Posterior vena cava (tissue), 2 donors: Measurements from ENCODE around the gene ST6GALNAC6. TPM values are rescaled to one million over a fixed set of nuclear protein-coding genes. Genes with fewer than 3 reads are reported as not detected.

ENCODE experiments used
- DNase-seq: peaks from one replicate; pipeline ENCODE4 v3.0.0-alpha.2; 2020; ENCODE audit warnings: low spot score
- intact Hi-C, 2 donors: fragments of 100-400 bp; cut with DNase I; formaldehyde crosslinking; loops; one replicate each; pipeline versions ENCODE4 v1.14.1 to v1.14.2; 2022 to 2023
- total RNA-seq, 2 donors: library from RNA; stranded (reverse); fragmentation: NEBNext Ultra II Directional; extraction: Animal tissue kit (Norgen Biotek cat#: 25700); gene quantifications; one replicate each; pipeline ENCODE4 v1.2.1, GENCODE V29; 2021
- donor health status: DM: yes; HTN: yes; CAD: no.
- donor health status: DM: yes; HTN: yes; CAD: no.

ST6GALNAC6 gene
- total RNA-seq, 2 donors from 2014 or later = 74.8 to 102 TPM

DNA sequence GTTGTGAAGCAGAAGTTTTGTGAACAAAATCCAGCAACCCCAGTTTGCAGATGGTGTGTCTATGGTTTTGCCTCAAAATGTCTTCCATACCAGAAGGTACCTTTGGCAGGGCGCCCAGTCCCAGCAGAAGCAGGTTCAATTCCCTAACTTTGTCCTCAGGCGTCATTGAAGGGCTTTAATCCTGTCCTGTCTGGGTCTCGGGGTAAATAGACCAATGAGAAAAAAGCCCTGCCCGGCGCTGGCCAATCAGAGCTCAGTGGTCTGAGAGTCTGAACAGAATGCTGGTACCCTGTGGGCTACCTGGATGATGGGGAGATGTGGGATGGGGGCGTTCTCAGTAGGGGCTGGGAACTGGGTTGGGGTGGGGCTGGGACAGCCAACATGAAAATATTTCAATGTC, 23.6 kb upstream of the ST6GALNAC6 start:
- intact Hi-C loops = loop anchor here (2.0 to 10.0 kb wide), 3 partner anchors 180 to 331 kb away; partner anchors contain the start of gene TOR2A (in 1 of the 2)
- no peak for DNase-seq

DNA sequence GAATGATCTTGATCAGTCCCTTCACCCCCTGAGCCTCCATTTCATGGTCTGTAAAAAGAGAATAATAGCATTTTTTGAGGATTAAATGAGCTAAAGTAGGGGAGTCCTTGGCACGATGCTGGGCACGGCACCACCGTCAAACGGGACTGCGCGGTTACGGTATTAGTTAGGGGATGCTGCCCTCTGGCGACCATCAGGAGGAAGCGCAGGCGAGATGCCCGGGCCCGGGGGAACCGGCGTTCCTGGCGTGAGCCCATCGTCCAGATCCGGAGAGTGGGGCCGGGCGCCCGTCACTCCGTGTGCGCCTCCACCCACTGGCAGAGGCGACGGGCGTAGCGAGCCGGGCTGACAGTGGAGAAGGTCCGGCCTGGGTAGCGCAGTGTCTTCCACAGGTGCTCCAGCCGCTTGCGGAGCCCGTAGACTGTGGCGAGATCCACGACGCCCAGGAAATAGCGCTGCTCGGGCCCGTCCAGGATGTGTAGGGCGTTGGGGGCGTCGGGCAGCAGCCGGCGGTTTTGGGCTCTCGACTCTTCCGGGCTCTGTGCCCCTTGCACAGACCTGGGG, 22.2 kb upstream of the ST6GALNAC6 start:
- peak; percentile 93 for DNase-seq

DNA sequence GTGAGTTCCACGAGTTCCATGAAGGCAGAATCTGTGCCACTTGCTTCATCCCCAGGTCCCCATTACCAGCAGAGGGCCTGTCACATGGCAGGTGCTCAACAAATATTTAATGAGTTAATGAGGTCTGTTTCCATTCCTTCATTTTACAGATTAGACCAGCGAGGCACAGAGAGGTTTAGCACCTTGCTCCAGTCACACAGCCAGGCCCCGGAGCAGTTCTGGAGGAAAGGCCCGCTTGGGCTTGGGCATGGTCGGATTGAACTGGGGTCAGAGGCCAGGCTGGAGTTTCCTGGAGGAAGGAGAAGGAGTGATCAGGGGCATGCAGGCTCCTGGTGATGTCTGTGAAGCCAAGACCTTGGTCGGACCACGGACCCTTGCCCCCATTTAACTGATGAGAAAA, 21.4 kb upstream of the ST6GALNAC6 start:
- intact Hi-C loops = loop anchor here (1.0 to 10.0 kb wide), 3 partner anchors 186 to 328 kb away; partner anchors contain the start of gene TOR2A (in 1 of the 2)
- no peak for DNase-seq

More for the DNA sequence above, 22.2 kb upstream of the ST6GALNAC6 start:
- intact Hi-C loops = loop anchor here (2.0 to 10.0 kb wide), 3 partner anchors 179 to 329 kb away; partner anchors contain the start of gene TOR2A (in 1 of the 2)

DNA sequence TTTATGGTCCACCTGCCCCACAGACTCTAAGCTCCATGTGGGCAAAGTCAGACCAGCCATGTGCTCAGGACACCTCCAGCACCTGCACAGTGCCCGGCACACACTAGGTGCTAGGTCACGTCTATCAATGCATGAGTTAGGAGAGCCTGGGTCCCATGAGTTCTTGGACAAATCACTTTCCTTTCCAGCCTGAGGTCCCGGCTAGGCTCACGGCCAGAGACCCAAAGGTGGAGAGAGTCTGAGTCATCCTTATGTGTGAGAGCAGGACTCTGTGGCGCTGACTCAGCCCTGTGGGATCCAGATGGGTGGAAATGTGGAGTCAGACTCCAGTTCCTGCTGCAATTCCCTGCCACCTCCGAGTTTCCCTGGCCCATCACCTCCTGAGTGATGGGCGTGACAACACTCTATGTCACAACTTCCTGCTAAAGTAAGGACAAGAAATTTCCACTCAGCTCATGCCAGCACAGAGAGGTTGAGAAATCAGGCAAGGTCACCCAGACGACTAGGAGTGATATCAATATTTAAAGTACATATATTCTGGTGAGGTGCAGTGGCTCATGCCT, 19.9 kb upstream of the ST6GALNAC6 start:
- DNase-seq = peak; percentile 97
- intact Hi-C loops = loop anchor here in 1 of 2 donors (2.0 to 10.0 kb wide), 2 partner anchors 135 to 185 kb away; partner anchors contain the start of genes CDK9 and TOR2A

DNA sequence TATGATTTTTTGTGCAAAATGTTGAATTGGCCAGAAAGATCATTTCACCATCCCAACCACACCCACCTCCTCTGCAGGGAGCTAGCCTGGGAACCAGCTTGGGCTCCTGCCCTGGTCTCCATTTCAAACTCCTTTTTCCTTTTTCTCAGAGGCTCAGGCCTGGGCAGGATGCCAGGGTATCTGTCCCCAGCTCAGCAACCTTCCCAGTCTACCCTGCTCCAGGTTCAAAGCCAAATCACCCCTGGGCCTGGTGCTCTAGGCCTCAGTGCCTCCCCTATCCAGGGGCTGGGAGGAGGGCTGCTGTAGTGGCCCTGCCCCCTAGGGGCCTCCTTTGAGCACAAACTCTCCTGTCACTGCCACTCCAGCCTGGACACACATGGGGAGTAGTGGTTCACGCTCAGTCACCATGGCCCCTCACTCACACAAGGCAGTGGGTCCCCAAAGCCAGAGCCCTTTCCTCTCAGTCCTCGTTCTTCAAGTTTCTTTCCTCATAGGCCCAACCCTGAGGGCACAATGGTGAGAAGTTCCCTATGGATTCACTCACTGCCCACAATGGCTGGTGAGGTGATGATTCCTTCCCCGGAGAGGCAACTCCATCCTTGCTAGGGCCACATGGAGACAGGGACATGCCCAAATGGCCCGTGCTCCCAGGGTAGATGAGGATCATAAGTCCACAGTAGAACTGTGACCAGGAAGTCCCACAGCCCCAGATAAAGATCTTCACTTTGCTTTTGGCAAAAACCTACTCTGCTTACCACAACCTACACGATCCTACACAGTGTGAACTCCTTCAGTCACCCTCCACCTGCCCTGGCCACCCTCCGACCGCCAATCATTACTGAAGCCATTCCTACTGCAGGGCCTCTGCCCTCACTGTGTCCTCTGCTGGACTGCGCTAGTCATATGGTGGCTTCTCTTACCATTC, 19.0 kb upstream of the ST6GALNAC6 start:
- intact Hi-C loops = loop anchor here in 1 of 2 donors (2.0 to 10.0 kb wide), 2 partner anchors 134 to 184 kb away; partner anchors contain the start of genes CDK9 and TOR2A
- DNase-seq = no peak

DNA sequence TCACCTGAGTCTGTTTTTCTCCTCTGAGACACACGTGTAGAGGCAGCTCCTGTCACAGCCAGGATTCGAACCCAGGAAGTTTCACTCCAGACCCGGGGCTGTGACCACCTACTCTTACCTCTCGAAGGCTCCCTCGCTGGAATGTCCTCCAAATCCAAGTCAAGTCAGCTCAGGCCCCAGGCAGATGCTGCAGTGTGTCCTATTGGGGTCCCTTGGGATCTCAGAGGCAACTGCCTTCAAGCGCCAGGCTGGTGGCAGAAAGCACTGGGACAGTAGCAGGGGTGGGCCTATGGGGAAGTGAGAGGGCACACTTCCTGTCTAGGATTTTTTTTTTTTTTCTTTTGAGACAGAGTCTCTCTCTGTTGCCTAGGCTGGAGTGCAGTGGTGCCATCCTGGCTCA, 18.2 kb upstream of the ST6GALNAC6 start:
- intact Hi-C loops = loop anchor here in 1 of 2 donors (2.0 to 10.0 kb wide), 2 partner anchors 133 to 183 kb away; partner anchors contain the start of genes CDK9 and TOR2A
- no peak for DNase-seq

DNA sequence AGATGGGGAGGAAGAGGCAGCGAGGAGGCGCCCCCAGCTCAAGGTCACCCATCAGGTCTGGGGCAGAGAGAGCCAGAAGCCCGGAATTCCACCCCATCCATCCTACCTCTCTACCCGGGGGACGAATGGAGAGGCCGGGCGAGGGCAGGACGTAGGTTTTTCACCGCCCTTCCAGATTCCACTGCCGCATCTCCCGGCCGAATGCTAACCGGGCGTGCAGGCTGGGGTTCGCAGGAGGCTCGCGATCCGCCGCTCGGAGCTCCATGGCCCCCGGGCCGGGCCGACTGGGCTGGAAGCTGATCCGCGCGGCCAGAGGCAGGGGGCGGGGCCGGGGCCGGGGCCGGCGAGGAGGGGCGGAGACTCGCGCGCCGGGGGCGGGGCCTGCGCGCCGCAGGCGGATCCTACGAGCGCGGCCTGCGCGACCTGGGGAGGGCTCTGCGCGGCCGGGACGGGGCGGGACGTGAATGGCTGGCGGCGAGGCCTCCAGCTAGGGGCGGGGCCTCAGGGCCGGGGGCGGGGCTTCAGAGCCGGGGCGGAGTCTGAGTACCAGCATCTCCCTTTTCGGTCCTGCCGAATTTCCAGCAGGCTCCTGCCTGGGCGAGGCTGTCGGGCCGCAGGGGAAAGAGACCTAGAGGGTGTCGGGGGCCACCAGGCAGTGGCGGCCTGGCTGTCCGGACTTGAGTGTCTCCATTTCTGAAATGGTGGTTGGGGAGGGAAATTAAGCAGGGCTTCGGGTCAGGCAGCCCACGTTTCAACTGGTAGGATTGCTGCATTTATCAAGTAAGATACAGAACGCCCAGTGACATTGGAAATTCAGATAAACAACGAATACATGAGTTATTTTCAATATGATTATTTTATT, 17.5 kb upstream of the ST6GALNAC6 start, which contains the start of gene ST6GALNAC4:
Gene ST6GALNAC4 (minus strand): TSS at position 322 of the 862 bp plus-strand sequence. CDS start 622 bp downstream, outside the sequence.
- intact Hi-C loops = loop anchor here in 1 of 2 donors (10.0 kb wide), 1 partner anchor 132 kb away; the partner anchor contains the start of gene CDK9
- peak; percentile 98 for DNase-seq

DNA sequence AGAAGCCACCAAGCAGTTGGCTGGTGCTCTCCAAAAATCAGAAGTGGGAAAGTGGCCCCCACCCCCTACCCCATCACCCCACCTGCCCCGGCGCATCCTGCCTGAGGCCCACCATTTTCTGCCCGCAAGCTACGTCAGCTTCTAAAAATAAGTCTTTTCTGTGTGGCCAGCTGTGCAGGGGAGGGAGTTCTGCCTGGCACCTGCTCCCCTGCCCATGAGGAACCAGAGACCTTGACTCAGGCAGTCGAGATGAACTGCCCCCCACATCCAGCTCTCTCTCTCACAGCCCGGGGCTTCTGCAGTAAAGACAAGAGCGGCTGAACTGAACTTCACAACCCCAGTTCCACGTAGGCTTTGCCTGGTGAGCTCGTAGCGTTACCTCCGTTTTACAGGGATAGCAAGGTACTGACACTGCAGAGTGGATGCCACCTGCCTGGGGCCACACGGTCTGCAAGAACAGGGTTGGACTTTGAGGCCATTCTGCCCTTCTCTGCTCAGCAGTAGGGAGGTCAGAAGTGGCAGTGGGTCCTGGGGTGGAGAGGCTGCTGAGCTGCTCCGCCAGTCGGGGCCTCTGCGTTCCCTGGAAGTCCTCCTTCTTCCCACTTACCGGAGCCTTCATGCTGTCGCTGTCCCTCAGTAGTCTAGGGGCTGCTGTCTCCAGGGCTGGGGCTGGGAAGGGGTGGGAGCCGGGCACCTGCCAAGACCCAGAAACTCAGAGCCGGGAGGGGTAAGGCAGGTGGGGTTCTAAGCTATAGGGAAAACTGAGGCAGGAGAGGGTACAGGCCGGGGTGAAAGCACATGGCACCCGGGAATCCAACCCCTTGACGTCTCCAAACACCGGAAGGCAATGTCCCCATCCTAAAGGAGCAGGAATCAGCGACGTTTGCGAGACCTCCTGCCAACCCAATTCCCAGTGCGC, 16.7 kb upstream of the ST6GALNAC6 start:
- intact Hi-C loops = loop anchor here in 1 of 2 donors (10.0 kb wide), 1 partner anchor 131 kb away; the partner anchor contains the start of gene CDK9
- no peak for DNase-seq

DNA sequence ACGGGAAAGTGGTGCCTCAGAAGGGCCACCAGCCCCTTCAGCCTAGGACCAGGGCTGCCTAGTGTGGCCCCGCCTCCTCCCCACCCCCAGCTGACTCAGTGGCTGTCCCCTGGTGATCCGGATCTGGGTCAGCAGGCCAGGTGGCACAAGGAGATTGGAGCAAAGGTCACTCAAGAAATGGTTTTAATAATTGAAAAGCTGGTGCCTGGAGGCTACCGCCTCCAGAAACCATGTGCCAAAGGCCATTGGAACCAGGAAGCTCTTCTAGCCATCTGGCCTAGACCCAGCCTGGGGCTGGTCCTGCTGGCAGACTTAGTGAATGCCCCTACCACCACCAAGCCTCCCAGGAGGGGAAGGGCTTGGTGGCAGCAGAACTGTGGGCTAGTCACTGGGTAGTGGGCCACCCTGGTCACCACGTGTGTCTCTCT, 15.9 kb upstream of the ST6GALNAC6 start:
- intact Hi-C loops = loop anchor here in 1 of 2 donors (10.0 kb wide), 1 partner anchor 131 kb away; the partner anchor contains the start of gene CDK9
- no peak for DNase-seq

DNA sequence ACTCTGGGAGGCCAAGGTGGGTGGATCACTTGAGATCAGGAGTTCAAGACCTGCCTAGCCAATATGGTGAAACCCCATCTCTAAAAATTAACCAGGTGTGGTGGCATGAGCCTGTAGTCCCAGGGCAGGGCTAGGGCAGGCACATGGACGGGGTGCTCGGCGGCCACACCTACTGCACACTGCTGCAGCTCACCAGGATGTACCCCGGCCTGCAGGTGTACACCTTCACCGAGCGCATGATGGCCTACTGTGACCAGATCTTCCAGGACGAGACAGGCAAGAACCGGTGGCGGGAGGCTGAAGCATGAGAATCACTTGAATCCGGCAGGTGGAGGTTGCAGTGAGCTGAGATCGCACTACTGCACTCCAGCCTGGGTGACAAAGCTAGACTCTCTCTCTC, 14.3 kb upstream of the ST6GALNAC6 start:
- DNase-seq = no peak
- intact Hi-C loops = loop anchor here in 1 of 2 donors (5.0 to 10.0 kb wide), 2 partner anchors 129 to 1149 kb away; partner anchors contain the start of gene CDK9

DNA sequence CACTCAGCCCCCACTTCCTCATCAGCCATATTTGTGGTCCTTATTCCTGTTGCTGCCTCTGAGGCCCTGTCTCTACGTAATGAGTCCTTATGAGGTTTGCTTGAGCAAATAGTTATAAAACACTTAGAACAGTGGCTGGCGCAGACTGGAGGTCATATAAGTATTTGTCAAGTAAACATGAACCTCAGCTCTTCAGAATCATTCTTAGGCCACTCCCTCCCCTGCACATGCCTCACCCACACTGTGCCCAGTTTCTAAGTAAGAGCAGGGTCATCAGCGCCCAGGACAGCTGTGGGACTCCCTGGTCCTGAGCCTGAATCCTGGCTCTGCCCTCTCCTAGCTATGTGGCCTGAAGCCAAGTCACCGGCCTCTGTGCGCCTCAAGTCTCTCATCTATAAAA, 13.5 kb upstream of the ST6GALNAC6 start:
- no peak for DNase-seq
- intact Hi-C loops = loop anchor here in 1 of 2 donors (5.0 to 10.0 kb wide), 2 partner anchors 128 to 1149 kb away; partner anchors contain the start of gene CDK9

DNA sequence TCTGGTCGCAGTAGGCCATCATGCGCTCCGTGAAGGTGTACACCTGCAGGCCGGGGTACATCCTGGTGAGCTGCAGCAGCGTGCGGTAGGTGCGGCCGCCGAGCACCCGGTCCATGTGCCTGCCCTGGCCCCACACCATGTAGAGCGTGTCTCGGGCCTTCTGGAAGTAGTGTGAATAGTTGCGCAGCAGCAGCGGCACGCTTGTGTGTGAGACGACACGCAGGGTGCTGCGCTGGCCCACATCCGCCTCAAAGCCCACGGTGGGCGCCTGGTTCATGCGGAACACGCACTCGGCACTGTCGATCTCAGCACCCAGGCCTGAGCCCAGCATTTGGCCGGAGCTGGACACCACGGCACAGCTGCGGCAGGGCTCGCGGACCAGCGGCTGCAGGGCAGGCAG, 12.9 kb upstream of the ST6GALNAC6 start:
- no peak for DNase-seq
- intact Hi-C loops = loop anchor here in 1 of 2 donors (5.0 to 10.0 kb wide), 2 partner anchors 127 to 1150 kb away; partner anchors contain the start of gene CDK9

DNA sequence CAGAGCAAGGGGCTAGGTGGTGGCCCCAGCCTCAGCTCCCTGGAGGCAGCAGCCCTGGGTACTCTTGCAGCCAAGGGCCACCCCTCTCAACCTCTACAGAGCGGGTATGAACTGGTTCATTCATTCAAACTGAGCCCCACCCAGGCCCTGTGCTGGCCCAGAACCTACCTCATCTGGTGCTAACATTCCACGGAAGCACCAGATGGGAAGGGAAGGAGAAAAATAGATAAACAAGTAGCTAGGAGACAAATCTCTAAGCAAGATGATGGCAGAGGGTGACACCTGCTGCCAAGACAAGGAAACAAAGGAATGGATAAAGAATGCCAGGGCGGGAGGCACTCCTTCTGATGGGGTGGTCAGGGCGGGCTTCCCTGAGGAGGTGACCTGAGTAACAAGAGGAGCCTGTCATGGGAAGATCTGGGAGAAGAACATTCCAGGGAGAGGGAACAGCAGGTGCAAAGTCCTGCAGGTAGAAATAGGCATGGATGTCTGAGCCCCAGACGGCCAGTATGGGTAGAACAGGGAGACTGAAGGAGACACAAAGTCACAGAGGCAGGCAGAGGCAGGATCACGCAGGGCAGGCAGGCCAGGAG, 11.3 kb upstream of the ST6GALNAC6 start:
- no peak for DNase-seq
- intact Hi-C loops = loop anchor here in 1 of 2 donors (5.0 to 10.0 kb wide), 2 partner anchors 126 to 1152 kb away; partner anchors contain the start of gene CDK9

DNA sequence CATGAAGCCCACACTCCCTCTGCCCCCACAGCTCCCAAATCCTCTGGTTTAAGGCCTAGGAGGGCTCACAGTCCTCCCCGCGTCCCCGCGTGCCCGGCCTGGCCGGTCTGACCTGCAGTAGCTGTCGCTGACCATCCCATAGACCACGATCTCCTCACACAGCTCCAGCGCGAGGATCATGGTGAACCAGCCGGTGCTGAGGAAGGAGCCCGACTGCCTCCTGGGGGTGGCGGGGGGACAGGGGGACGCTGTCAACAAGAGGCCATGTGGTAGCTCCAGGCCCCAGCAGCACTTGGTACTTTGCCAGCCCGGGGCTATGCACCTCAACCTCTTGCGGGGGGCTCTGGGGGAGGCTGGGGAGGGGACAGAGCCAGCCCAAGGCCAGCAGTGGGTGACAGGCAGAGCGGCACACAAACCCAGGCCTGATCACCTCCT, 10.5 kb upstream of the ST6GALNAC6 start:
- intact Hi-C loops = loop anchor here in 1 of 2 donors (2.0 to 10.0 kb wide), 3 partner anchors 43 to 1152 kb away; partner anchors contain the start of gene CDK9
- no peak for DNase-seq

DNA sequence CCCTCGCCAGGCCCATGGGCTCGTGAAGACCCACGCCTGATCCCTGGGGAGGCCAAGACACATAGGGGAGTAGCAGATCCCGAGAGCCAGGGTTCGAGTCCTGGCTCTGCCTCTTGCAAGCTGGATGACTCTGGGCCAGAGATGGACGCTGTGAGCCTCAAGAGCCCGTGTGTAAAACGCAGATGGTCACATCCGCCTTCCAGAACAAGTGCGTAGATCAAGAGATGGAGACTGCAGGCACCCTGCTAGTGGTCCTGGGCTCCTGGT, 9.2 kb upstream of the ST6GALNAC6 start:
- DNase-seq = no peak
- intact Hi-C loops = loop anchor here in 1 of 2 donors (2.0 kb wide), 1 partner anchor 42 kb away; no protein-coding TSS in a partner anchor

DNA sequence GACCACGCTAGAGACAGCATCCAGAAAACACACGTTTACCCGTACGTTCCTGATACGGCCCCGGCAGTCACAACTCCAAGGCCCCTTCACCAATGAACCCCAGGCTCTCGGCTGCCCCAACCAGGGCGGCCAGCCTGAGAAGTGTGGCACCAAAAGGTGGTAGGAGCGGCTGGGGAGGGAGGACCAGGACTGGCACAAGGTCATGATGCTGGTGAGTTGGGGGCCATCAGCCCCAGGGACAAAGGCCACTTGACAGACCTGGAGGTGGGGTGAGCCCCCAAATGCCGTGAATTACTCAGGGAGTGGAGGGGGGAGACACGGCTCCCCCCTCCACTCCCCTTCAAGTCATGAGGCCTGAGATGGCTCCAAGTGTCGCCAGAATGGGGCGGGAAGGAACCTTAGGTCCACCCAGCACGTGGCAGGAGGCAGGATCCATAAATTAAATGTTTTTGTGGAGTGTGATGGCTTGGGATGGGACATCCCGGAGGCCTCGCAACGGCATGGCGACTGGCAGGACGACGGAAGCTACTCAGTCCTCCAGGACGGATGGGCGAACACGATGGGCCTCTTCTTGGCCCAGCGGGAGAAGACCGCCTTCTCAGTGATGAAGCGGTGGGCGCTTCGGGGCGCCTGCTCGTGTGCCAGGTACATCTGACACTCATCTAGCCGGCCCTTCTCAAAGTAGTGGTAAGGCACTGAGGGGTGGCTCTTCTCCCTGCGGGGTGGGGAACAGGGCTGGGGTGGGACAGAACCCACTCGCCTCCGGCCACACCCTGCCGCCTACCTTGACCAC, 8.7 kb upstream of the ST6GALNAC6 start:
- intact Hi-C loops = loop anchor here in 1 of 2 donors (2.0 kb wide), 1 partner anchor 41 kb away; no protein-coding TSS in a partner anchor
- no peak for DNase-seq
